ENCODE results near the gene SMYD5.
"Not testable (repeated sequence)": the region's sequence is repeated elsewhere in the genome, so short reads cannot be mapped to it uniquely, and the experiment has no call there.

SMYD5 gene

GRCh38 chr2:73258913-73259215 lies 44.8 kb downstream of the SMYD5 start:
- no peak for DNase-seq (ENCODE audit: low read depth)
- TF ChIP-seq, protein P1, sequence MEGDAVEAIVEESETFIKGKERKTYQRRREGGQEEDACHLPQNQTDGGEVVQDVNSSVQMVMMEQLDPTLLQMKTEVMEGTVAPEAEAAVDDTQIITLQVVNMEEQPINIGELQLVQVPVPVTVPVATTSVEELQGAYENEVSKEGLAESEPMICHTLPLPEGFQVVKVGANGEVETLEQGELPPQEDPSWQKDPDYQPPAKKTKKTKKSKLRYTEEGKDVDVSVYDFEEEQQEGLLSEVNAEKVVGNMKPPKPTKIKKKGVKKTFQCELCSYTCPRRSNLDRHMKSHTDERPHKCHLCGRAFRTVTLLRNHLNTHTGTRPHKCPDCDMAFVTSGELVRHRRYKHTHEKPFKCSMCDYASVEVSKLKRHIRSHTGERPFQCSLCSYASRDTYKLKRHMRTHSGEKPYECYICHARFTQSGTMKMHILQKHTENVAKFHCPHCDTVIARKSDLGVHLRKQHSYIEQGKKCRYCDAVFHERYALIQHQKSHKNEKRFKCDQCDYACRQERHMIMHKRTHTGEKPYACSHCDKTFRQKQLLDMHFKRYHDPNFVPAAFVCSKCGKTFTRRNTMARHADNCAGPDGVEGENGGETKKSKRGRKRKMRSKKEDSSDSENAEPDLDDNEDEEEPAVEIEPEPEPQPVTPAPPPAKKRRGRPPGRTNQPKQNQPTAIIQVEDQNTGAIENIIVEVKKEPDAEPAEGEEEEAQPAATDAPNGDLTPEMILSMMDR (IDR thresholded peaks at IDR 0.05; ENCODE audit: control insufficient read depth, insufficient read depth, low read depth, low read length, missing control alignments), result no peak
- H3K4me3 ChIP-seq (ENCODE audit: control insufficient read depth, low read depth, low read length), result no peak overlapping the region

- H3K4me3 ChIP-seq (ENCODE audit: control insufficient read depth, low read depth, low read length), result no peak overlapping the region
- no peak for DNase-seq (ENCODE audit: low read depth)
- TF ChIP-seq, protein P1 (IDR thresholded peaks at IDR 0.05; ENCODE audit: control insufficient read depth, insufficient read depth, low read depth, low read length, missing control alignments), result no peak
These were observed 45.2 kb downstream of the SMYD5 start for GRCh38 chr2:73259276-73259675.

DNA sequence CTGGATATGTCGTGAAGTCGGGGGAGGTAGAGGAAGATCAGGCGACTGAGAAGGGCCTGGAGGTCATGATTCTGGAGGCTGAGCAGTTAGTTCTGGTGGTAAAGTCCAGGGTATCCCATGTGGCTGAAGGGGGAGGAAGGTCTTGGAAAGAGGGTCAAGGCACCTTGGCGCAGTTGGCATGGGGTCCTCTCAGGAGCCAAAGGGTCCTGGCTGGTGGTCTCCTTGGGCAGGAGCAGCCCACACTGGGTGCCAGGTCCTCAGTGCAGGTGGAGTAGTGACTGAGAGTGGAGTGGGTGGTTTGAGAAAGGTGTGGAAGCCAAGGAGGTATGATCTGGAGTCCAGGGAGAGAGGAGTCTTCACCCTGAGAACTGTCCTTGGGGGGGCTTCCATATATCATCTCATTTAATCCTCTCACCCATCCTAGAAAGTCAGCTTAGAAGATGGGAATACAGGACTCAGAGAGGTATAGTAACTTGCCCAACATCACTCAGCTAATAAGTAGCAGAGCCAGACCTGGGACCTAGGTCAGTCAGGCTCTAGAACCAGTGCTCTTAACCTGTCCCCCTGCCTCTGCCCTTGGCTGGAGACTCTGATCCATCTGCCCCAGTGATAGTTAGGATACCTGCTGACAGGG lies 45.8 kb downstream of the SMYD5 start:
- TF ChIP-seq, protein P1 (IDR thresholded peaks at IDR 0.05; ENCODE audit: control insufficient read depth, insufficient read depth, low read depth, low read length, missing control alignments), result no peak
- H3K4me3 ChIP-seq (ENCODE audit: control insufficient read depth, low read depth, low read length), result no peak overlapping the region
- no peak for DNase-seq (ENCODE audit: low read depth)

GRCh38 chr2:73260338-73260984 lies 46.4 kb downstream of the SMYD5 start:
- TF ChIP-seq, protein P1 (IDR thresholded peaks at IDR 0.05; ENCODE audit: control insufficient read depth, insufficient read depth, low read depth, low read length, missing control alignments), result peak; percentile 72
- H3K4me3 ChIP-seq (ENCODE audit: control insufficient read depth, low read depth, low read length), result no peak overlapping the region
- DNase-seq (ENCODE audit: low read depth), result peak; percentile 10

- no peak overlapping the region for H3K4me3 ChIP-seq (ENCODE audit: control insufficient read depth, low read depth, low read length)
- TF ChIP-seq, protein P1 (IDR thresholded peaks at IDR 0.05; ENCODE audit: control insufficient read depth, insufficient read depth, low read depth, low read length, missing control alignments), result no peak
- no peak for DNase-seq (ENCODE audit: low read depth)
These were observed 48.1 kb downstream of the SMYD5 start for GRCh38 chr2:73262108-73262651.

DNA sequence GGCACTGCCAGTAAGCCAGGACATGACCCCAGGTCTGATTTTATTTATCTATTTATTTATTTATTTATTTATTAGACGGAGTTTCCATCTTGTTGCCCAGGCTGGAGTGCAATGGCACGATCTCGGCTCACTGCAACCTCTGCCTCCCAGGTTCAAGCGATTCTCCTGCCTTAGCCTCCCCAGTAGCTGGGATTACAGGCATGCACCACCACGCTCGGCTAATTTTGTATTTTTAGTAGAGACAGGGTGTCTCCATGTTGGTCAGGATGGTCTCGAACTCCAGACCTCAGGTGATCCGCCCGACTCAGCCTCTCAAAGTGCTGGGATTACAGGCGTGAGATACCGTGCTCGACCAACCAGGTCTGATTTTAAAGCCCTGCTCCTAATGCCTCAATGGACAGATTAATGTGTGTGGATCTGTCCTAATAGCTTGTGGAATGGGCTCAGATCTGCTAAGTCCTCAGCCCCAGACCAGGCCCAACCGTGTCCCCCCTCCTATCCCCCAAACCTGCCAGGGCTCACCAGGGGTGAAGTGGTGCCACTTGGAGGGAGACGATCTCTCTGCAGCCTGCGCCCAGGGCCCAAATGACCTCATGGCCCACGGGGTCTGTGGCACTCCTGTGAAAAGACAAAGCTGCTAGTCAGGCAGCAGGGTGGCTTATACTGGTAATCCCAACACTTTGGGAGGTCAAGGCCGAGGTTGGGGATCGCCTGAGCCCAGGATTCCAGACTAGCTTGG lies 48.8 kb downstream of the SMYD5 start:
- not testable (repeated sequence) for H3K4me3 ChIP-seq (ENCODE audit: control insufficient read depth, low read depth, low read length); DNase-seq (ENCODE audit: low read depth)

All from AG09309 (cell line).